Breast epithelium (tissue), 3 donors: ENCODE results near the gene NKIRAS1.

Source experiments
- CTCF ChIP-seq, 3 donors: fragments of 450-650 bp; IDR thresholded peaks; one replicate each; pipeline ENCODE4 v1.5.1; 2016 to 2017; ENCODE audit warnings: antibody characterized with exemption in 3 of 3, mild to moderate bottlenecking in 3 of 3, moderate library complexity in 3 of 3
- POLR2A ChIP-seq: fragments of 450-650 bp; IDR thresholded peaks from one replicate; pipeline ENCODE4 v1.6.1; 2016; ENCODE audit warnings: antibody characterized with exemption, mild to moderate bottlenecking, moderate library complexity
- POLR2AphosphoS5 ChIP-seq, 3 donors: sonication (generic); formaldehyde crosslinking; IDR thresholded peaks; one replicate each; pipeline ENCODE4 v1.6.1; 2017; ENCODE audit warnings: antibody characterized with exemption in 3 of 3

GRCh38 chr3:23886311-23886710, 30.5 kb downstream of the NKIRAS1 start:
- TF ChIP-seq POLR2A (no peak), CTCF (IDR thresholded peaks at IDR 0.05) (no peak), POLR2AphosphoS5 (IDR thresholded peaks at IDR 0.05) (no peak)
